K562 (cell line): Measurements from ENCODE around the gene CTSF. TPM values are rescaled to one million over a fixed set of nuclear protein-coding genes. Genes with fewer than 3 reads are reported as not detected.

Source experiments
- polyA plus RNA-seq, 8 experiments: library from polyadenylated mRNA; depleted of rRNA in 4 of 8; stranded (reverse) in 5 of 8; unstranded in 3 of 8; fragments of >200 nt; fragmentation: Nextera tagmentation in 2 of 8; fragmentation: Illumina TruSeq in 1 of 8; extraction: Ambion mirVana in 2 of 8; extraction: Trizol in 1 of 8; gene quantifications; 2 replicates each; pipeline versions ENCODE4 v1.2.1 to v1.2.3, GENCODE V29; 2011 to 2014; ENCODE audit warnings: inconsistent platforms in 1 of 8, missing spikeins in 1 of 8
- small RNA-seq: library from RNA; depleted of rRNA; stranded (forward); fragments of <200 nt; gene quantifications from one replicate; pipeline ENCODE3, GENCODE V24; 2014
- total RNA-seq, 7 experiments: library from RNA; depleted of rRNA in 6 of 7; stranded (reverse); fragments of >200 nt in 6 of 7; fragmentation: Illumina TruSeq in 2 of 7; extraction: Trizol in 2 of 7; gene quantifications; 2 replicates each; pipeline versions ENCODE4 v1.2.1 to v1.2.3, GENCODE V29; 2011 to 2021; ENCODE audit warnings: low replicate concordance in 1 of 7

The CTSF gene
- total and polyA plus RNA-seq, 9 of the 15 experiments (the other 6 are each of a cell fraction or from before 2014, with no cell fraction given): 0.41 to 10.5 (median 3.8) TPM

Small RNA genes within 50 kb of the gene (small RNA-seq; reads per million reads assigned to genes)
- not detected for gene RNU4-39P

Other genes starting within 250 kb of the CTSF start
Only the 7 nearest of the 17 such genes appear.
- gene BBS1, start 58.0 kb downstream of the CTSF start, total RNA-seq (2014; rRNA removed): 12.0 and 14.6 TPM in 2 replicates
- 8.3 and 9.0 TPM in 2 replicates for gene BBS1, start 58.0 kb downstream of the CTSF start, total RNA-seq (2014; rRNA removed; fragmentation: Illumina TruSeq; extraction: Trizol)
- gene BBS1, start 58.0 kb downstream of the CTSF start, total RNA-seq (2015; rRNA removed; fragmentation: Illumina TruSeq; extraction: Trizol): 9.6 and 10.9 TPM in 2 replicates
- 12.5 and 15.2 TPM in 2 replicates for gene BBS1, start 58.0 kb downstream of the CTSF start, total RNA-seq (2021)
- 12.1 and 18.8 TPM in 2 replicates for gene BBS1, start 58.0 kb downstream of the CTSF start, polyA plus RNA-seq (2011; rRNA removed)
- gene BBS1, start 58.0 kb downstream of the CTSF start, polyA plus RNA-seq (2014; fragmentation: Illumina TruSeq; extraction: Trizol): 12.3 and 12.7 TPM in 2 replicates
- gene BBS1, start 58.0 kb downstream of the CTSF start, polyA plus RNA-seq (2014; fragmentation: Nextera tagmentation; extraction: Ambion mirVana): 10 to 100 TPM; 11.1 to 11.3 TPM
- 11.4 and 19.8 TPM in 2 replicates for gene BBS1, start 58.0 kb downstream of the CTSF start, polyA plus RNA-seq (2014; rRNA removed)
- gene ZDHHC24, start 22.6 kb downstream of the CTSF start, total RNA-seq (2014; rRNA removed): 8.3 and 13.4 TPM in 2 replicates
- 1.6 and 1.7 TPM in 2 replicates for gene ZDHHC24, start 22.6 kb downstream of the CTSF start, total RNA-seq (2014; rRNA removed; fragmentation: Illumina TruSeq; extraction: Trizol)
- 2.0 TPM in 2 replicates for gene ZDHHC24, start 22.6 kb downstream of the CTSF start, total RNA-seq (2015; rRNA removed; fragmentation: Illumina TruSeq; extraction: Trizol)
- gene ZDHHC24, start 22.6 kb downstream of the CTSF start, total RNA-seq (2021): 9.1 and 11.2 TPM in 2 replicates
- 3.8 and 5.9 TPM in 2 replicates for gene ZDHHC24, start 22.6 kb downstream of the CTSF start, polyA plus RNA-seq (2011; rRNA removed)
- 2.7 and 3.3 TPM in 2 replicates for gene ZDHHC24, start 22.6 kb downstream of the CTSF start, polyA plus RNA-seq (2014; fragmentation: Illumina TruSeq; extraction: Trizol)
- under 1 TPM; 0.45 to 0.65 TPM for gene ZDHHC24, start 22.6 kb downstream of the CTSF start, polyA plus RNA-seq (2014; fragmentation: Nextera tagmentation; extraction: Ambion mirVana)
- gene ZDHHC24, start 22.6 kb downstream of the CTSF start, polyA plus RNA-seq (2014; rRNA removed): 6.3 and 7.2 TPM in 2 replicates
- gene ACTN3, start 21.7 kb downstream of the CTSF start, total RNA-seq (2014; rRNA removed): not detected in 2 replicates
- not detected in 2 replicates for gene ACTN3, start 21.7 kb downstream of the CTSF start, total RNA-seq (2014; rRNA removed; fragmentation: Illumina TruSeq; extraction: Trizol)
- not detected in 2 replicates for gene ACTN3, start 21.7 kb downstream of the CTSF start, total RNA-seq (2015; rRNA removed; fragmentation: Illumina TruSeq; extraction: Trizol)
- not detected in 2 replicates for gene ACTN3, start 21.7 kb downstream of the CTSF start, total RNA-seq (2021)
- gene ACTN3, start 21.7 kb downstream of the CTSF start, polyA plus RNA-seq (2011; rRNA removed): not detected in 2 replicates
- not detected in 2 replicates for gene ACTN3, start 21.7 kb downstream of the CTSF start, polyA plus RNA-seq (2014; fragmentation: Illumina TruSeq; extraction: Trizol)
- gene ACTN3, start 21.7 kb downstream of the CTSF start, polyA plus RNA-seq (2014; fragmentation: Nextera tagmentation; extraction: Ambion mirVana): not detected
- gene ACTN3, start 21.7 kb downstream of the CTSF start, polyA plus RNA-seq (2014; rRNA removed): not detected in 2 replicates
- 0.09 and 0.33 TPM in 2 replicates for gene CCDC87, start 24.5 kb upstream of the CTSF start, total RNA-seq (2014; rRNA removed)
- 0.13 and 0.18 TPM in 2 replicates for gene CCDC87, start 24.5 kb upstream of the CTSF start, total RNA-seq (2014; rRNA removed; fragmentation: Illumina TruSeq; extraction: Trizol)
- gene CCDC87, start 24.5 kb upstream of the CTSF start, total RNA-seq (2015; rRNA removed; fragmentation: Illumina TruSeq; extraction: Trizol): 0.25 and 0.30 TPM in 2 replicates
- gene CCDC87, start 24.5 kb upstream of the CTSF start, total RNA-seq (2021): 0.40 and 0.44 TPM in 2 replicates
- gene CCDC87, start 24.5 kb upstream of the CTSF start, polyA plus RNA-seq (2011; rRNA removed): 0.06 and 0.12 TPM in 2 replicates
- 0.12 and 0.33 TPM in 2 replicates for gene CCDC87, start 24.5 kb upstream of the CTSF start, polyA plus RNA-seq (2014; fragmentation: Illumina TruSeq; extraction: Trizol)
- gene CCDC87, start 24.5 kb upstream of the CTSF start, polyA plus RNA-seq (2014; fragmentation: Nextera tagmentation; extraction: Ambion mirVana): under 1 TPM in 1 of 2 experiments, not detected in 1; 0.03 TPM
- gene CCDC87, start 24.5 kb upstream of the CTSF start, polyA plus RNA-seq (2014; rRNA removed): 0.12 TPM in 1 of 2 replicates, not detected in the other
- 28.3 and 31.0 TPM in 2 replicates for gene CCS, start 24.6 kb upstream of the CTSF start, total RNA-seq (2014; rRNA removed)
- 14.1 and 15.9 TPM in 2 replicates for gene CCS, start 24.6 kb upstream of the CTSF start, total RNA-seq (2014; rRNA removed; fragmentation: Illumina TruSeq; extraction: Trizol)
- gene CCS, start 24.6 kb upstream of the CTSF start, total RNA-seq (2015; rRNA removed; fragmentation: Illumina TruSeq; extraction: Trizol): 23.3 and 26.8 TPM in 2 replicates
- gene CCS, start 24.6 kb upstream of the CTSF start, total RNA-seq (2021): 30.5 and 31.6 TPM in 2 replicates
- 33.1 and 47.0 TPM in 2 replicates for gene CCS, start 24.6 kb upstream of the CTSF start, polyA plus RNA-seq (2011; rRNA removed)
- 18.7 and 23.7 TPM in 2 replicates for gene CCS, start 24.6 kb upstream of the CTSF start, polyA plus RNA-seq (2014; fragmentation: Illumina TruSeq; extraction: Trizol)
- 1 to 10 TPM; 1.1 to 3.0 TPM for gene CCS, start 24.6 kb upstream of the CTSF start, polyA plus RNA-seq (2014; fragmentation: Nextera tagmentation; extraction: Ambion mirVana)
- 46.6 and 46.8 TPM in 2 replicates for gene CCS, start 24.6 kb upstream of the CTSF start, polyA plus RNA-seq (2014; rRNA removed)
- 50.3 and 67.3 TPM in 2 replicates for gene RBM14, start 48.0 kb upstream of the CTSF start, total RNA-seq (2014; rRNA removed)
- gene RBM14, start 48.0 kb upstream of the CTSF start, total RNA-seq (2014; rRNA removed; fragmentation: Illumina TruSeq; extraction: Trizol): 39.7 and 42.5 TPM in 2 replicates
- 42.6 and 46.2 TPM in 2 replicates for gene RBM14, start 48.0 kb upstream of the CTSF start, total RNA-seq (2015; rRNA removed; fragmentation: Illumina TruSeq; extraction: Trizol)
- gene RBM14, start 48.0 kb upstream of the CTSF start, total RNA-seq (2021): 131 and 141 TPM in 2 replicates
- gene RBM14, start 48.0 kb upstream of the CTSF start, polyA plus RNA-seq (2011; rRNA removed): 23.3 and 46.7 TPM in 2 replicates
- gene RBM14, start 48.0 kb upstream of the CTSF start, polyA plus RNA-seq (2014; fragmentation: Illumina TruSeq; extraction: Trizol): 44.8 and 57.8 TPM in 2 replicates
- gene RBM14, start 48.0 kb upstream of the CTSF start, polyA plus RNA-seq (2014; fragmentation: Nextera tagmentation; extraction: Ambion mirVana): 1 to 10 TPM; 5.5 to 8.9 TPM
- gene RBM14, start 48.0 kb upstream of the CTSF start, polyA plus RNA-seq (2014; rRNA removed): 48.6 and 50.6 TPM in 2 replicates
- 81.6 and 109 TPM in 2 replicates for gene RBM4, start 70.1 kb upstream of the CTSF start, total RNA-seq (2014; rRNA removed)
- gene RBM4, start 70.1 kb upstream of the CTSF start, total RNA-seq (2014; rRNA removed; fragmentation: Illumina TruSeq; extraction: Trizol): 118 and 120 TPM in 2 replicates
- 111 and 112 TPM in 2 replicates for gene RBM4, start 70.1 kb upstream of the CTSF start, total RNA-seq (2015; rRNA removed; fragmentation: Illumina TruSeq; extraction: Trizol)
- gene RBM4, start 70.1 kb upstream of the CTSF start, total RNA-seq (2021): 116 and 120 TPM in 2 replicates
- 177 and 207 TPM in 2 replicates for gene RBM4, start 70.1 kb upstream of the CTSF start, polyA plus RNA-seq (2011; rRNA removed)
- 115 and 122 TPM in 2 replicates for gene RBM4, start 70.1 kb upstream of the CTSF start, polyA plus RNA-seq (2014; fragmentation: Illumina TruSeq; extraction: Trizol)
- gene RBM4, start 70.1 kb upstream of the CTSF start, polyA plus RNA-seq (2014; fragmentation: Nextera tagmentation; extraction: Ambion mirVana): 100 to 1,000 TPM; 223 to 233 TPM
- gene RBM4, start 70.1 kb upstream of the CTSF start, polyA plus RNA-seq (2014; rRNA removed): 131 and 146 TPM in 2 replicates